ENCODE results near the gene UBAP2. TPM values are rescaled to one million over a fixed set of nuclear protein-coding genes. Genes with fewer than 3 reads are reported as not detected.

Gene UBAP2
- total RNA-seq, 1 experiment from 2014 or later = 60.8 TPM

- H3K4me1 Mint-ChIP-seq = no peaks in the 10 kb centered on the region
- Histone ChIP-seq H3K79me2 (ENCODE audit: insufficient read depth, low read length) (no peaks in the 10 kb centered on the region), H2BK20ac (ENCODE audit: low read depth, low read length, poor library complexity, severe bottlenecking) (no peak overlapping the region), H3K9ac (ENCODE audit: extremely low read depth, insufficient read length, low read length) (no peak overlapping the region), H3T11ph (ENCODE audit: low read length) (no peak overlapping the region), H3K9me3 (ENCODE audit: control insufficient read depth, low read depth, low read length) (no peaks in the 10 kb centered on the region), H3K14ac (ENCODE audit: insufficient read depth, low read length) (no peak overlapping the region), H4K20me1 (ENCODE audit: control insufficient read depth, insufficient read depth, insufficient read length) (no peaks in the 10 kb centered on the region), H3K4me1 (ENCODE audit: insufficient read depth, low read length) (no peaks in the 10 kb centered on the region), H2BK12ac (ENCODE audit: insufficient read length, low read depth, low read length) (no peak overlapping the region), H4K91ac (ENCODE audit: insufficient read length, low read depth, low read length) (no peak overlapping the region), H3K23me2 (ENCODE audit: insufficient read length, low read depth, low read length, poor library complexity, severe bottlenecking) (no peaks in the 10 kb centered on the region), H2BK120ac (ENCODE audit: low read depth, low read length, poor library complexity, severe bottlenecking) (no peak overlapping the region), H3K4ac (ENCODE audit: low read depth, low read length) (no peak overlapping the region), H3K79me1 (ENCODE audit: insufficient read depth, low read depth, low read length, poor library complexity, severe bottlenecking) (no peaks in the 10 kb centered on the region), H3K18ac (ENCODE audit: insufficient read length, low read depth, low read length) (no peak overlapping the region), H2AFZ (ENCODE audit: low read length) (no peak overlapping the region), H3K4me2 (ENCODE audit: insufficient read depth, insufficient read length, low read length) (no peak overlapping the region), H2AK5ac (ENCODE audit: insufficient read length, low read length) (no peak overlapping the region), H3K27ac (ENCODE audit: insufficient read length, low read depth, low read length) (no peak overlapping the region), H2BK5ac (ENCODE audit: insufficient read length, low read length) (no peak overlapping the region), H4K5ac (ENCODE audit: insufficient read length, low read depth, low read length) (no peak overlapping the region), H4K8ac (replicated peaks; ENCODE audit: insufficient read length, low read depth, low read length) (no peak overlapping the region), H3K23ac (ENCODE audit: insufficient read length, low read depth, low read length) (no peak overlapping the region), H3K27me3 (ENCODE audit: insufficient read depth, low read length) (no peaks in the 10 kb centered on the region), H3K56ac (ENCODE audit: insufficient read length, low read depth, low read length) (no peak overlapping the region), H2BK15ac (ENCODE audit: low read depth, low read length) (no peak overlapping the region)
- H3K4me3 Mint-ChIP-seq = no peak overlapping the region
- peaks cover 10 to 67% (median 52%) of the 10 kb centered on the region in 3 experiments; a peak in 6 of 7 replicates for H3K36me3 Mint-ChIP-seq (ENCODE audit: insufficient read depth in 1 of 3, low read depth in 3 of 3)
- WGBS (ENCODE audit: extremely low coverage, insufficient read length, low lambda C conversion rate) = no CpG with 5 or more reads among the region's 2 CpGs
- H3K27ac Mint-ChIP-seq = no peak overlapping the region
- no peaks in the 10 kb centered on the region for H3K27me3 Mint-ChIP-seq (ENCODE audit: low read depth)
- no peak for TF ChIP-seq CTCF (conservative IDR thresholded peaks at IDR 0.05)
- H3K9me3 Mint-ChIP-seq = no peaks in the 10 kb centered on the region
- DNase-seq = no peak
Measured at GRCh38 chr9:33959725-33960124, 89.0 kb downstream of the UBAP2 start.

Data from H9 (cell line).